ENCODE results near the gene ILDR2. TPM values are rescaled to one million over a fixed set of nuclear protein-coding genes. Genes with fewer than 3 reads are reported as not detected.

Gene ILDR2
- total RNA-seq = 10 to 100 TPM; 10.2 to 14.6 TPM

GRCh38 chr1:166975361-166976129, at the start of gene ILDR2:
ILDR2 (minus strand) TSS chr1:166975540; CDS start chr1:166975268, 272 bp downstream.
- peaks cover 0 to 9% of the 10 kb centered on the region in 2 donors for H3K36me3 Mint-ChIP-seq
- no peaks in the 10 kb centered on the region for H3K9me3 Mint-ChIP-seq
- H3K27ac Mint-ChIP-seq = peak within 1 kb of the TSS; percentile 57 to 85
- ATAC-seq (peak; percentile 74 to 83), DNase-seq (ENCODE audit: low spot score in 2 of 2) (peak; percentile 56 to 64)

DNA sequence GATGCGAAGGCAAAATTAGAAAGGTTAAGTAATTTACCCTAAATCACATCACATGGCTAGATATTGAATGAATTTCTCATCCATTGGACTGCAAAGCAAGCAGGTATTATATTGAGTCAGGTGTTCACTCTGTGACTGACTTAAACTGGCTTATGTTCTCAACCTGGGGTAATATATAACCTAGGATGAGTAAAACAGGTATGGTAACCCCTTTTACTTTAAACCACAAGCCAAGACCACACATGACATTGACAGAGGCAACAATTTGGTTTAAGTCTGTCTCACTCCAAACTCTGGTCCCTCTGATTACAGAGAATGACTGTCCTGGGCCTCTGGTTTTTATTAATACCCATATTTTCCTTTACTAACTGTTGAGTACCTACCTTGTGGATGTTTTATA, 47.0 kb upstream of the ILDR2 start:
- DNase-seq (ENCODE audit: low spot score in 2 of 2) (no peak), ATAC-seq (peak in 1 of 2 donors; percentile 63)
- peaks cover 0 to 3% of the 10 kb centered on the region in 2 donors for H3K9me3 Mint-ChIP-seq
- no peak overlapping the region for H3K27ac Mint-ChIP-seq
- H3K36me3 Mint-ChIP-seq = no peaks in the 10 kb centered on the region

DNA sequence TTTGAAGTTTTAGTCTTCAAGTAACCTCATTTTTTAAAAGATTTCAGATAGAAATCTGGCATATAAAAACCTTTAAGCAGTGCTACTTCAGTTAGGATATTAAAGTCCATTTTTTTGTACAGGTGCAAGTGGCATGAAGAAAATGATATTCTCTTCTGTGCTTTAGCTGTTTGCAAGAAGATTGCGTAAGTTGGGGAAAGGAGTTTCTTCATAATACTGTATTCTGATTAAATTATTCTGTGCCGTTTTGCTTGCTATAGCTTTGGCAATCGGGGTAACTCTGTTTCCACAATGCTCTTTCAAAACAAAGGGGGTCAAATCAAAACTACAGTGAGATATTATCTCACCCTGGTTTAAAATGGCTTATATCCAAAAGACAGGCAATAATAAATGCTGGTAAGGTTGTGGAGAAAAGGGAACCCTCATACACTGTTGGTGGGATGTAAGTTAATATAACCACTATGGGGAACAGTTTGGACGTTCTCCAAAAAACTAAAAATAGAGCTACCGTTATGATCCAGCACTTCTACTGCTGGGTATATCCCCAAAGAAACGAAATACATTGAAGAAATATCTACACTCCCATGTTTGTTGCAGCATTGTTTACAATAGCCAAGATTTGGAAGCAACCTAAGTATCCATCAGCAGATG, 40.9 kb upstream of the ILDR2 start:
- DNase-seq (ENCODE audit: low spot score in 2 of 2) (no peak), ATAC-seq (no peak)
- H3K36me3 Mint-ChIP-seq = no peaks in the 10 kb centered on the region
- H3K9me3 Mint-ChIP-seq = no peaks in the 10 kb centered on the region
- no peak overlapping the region for H3K27ac Mint-ChIP-seq

DNA sequence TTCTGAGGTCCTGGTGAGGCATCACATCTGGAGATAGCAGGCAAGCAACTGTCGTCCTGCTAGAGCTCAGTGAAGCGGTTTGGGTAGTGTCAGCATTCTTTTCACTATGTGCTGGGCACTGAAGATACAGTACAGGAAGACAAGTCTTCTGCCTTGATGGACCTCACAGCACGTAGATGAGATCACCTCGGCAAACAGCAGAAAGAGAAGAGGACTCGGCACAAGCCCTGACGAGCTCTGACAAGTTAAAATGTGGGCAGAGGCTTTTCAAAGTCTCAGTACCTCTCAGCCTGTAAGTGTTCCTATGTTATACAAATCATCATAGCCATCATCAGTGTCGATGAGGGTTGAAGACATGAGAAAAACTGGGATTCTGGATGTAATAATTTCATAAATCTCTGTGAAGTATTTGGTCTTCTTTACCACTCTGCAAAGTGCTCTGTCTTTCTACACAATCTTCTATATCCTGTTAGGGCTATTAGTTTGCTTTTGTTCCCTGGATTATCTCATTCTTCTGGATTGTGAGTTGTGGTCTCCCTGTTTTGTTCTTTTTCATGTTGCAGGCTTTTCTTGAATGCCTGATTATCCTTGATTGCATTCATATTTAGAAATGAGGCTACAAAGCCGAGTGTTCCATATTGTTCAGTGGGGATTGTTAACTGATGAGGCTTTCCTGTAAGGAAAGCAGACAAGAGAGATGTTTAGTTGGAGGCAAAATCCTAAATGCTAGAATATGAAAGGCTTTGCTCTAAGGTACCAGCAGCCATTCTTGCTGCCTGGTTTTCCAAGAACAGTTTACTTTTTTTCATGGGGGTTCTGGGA, 38.0 kb upstream of the ILDR2 start:
- H3K36me3 Mint-ChIP-seq = no peaks in the 10 kb centered on the region
- no peaks in the 10 kb centered on the region for H3K9me3 Mint-ChIP-seq
- no peak overlapping the region for H3K27ac Mint-ChIP-seq
- ATAC-seq = no peak
- no peak for DNase-seq (ENCODE audit: low spot score in 2 of 2)

DNA sequence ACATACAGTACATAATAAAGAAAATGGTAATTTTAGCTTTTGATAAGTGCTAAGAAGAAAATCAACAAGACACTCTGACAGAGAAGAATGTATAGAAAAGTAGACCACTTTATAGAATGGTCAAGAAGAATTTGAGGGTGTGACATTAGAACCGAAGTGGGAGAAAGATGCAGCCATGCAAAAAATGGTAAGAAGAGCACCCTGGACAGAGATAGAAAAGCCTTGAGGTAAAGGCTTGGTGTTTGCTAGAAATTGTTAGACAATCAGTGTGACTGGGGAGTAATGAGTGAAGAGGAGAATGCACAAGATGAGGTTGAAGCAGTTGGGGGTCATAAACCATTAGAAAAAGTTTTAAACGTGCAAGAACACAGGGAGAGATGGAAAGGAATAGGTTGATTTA, 37.2 kb upstream of the ILDR2 start:
- ATAC-seq = no peak
- Mint-ChIP-seq H3K27ac (no peak overlapping the region), H3K36me3 (no peaks in the 10 kb centered on the region), H3K9me3 (no peaks in the 10 kb centered on the region)
- DNase-seq (ENCODE audit: low spot score in 2 of 2) = no peak

DNA sequence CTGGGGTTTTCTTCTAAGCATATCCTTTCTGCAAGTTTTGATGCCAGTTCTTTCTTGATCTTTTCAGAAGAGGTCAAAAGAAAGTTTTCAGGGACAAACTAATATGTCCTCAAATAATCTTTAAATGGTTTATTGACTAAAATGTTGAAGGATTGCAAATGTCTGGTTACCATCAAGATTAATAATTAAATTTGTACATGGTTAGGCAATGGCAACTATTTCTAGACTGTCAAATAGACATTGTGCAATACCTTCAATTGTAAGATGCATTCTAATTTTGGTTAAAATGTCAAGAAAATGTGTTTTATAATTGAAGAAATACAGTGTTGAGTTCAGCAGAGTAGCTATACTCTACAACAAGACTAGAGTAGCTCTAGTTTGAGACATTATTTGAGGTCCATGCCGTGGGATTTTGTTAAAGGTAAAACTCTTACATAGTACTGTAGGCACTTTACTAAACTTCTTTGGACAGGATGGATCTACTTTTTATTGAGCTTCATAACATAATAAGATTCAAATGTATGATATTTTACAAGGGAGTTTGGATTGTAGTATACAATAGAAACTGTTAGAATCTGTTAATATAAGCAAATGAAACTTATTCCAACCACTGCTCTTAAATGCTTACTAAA, 36.3 kb upstream of the ILDR2 start:
- ATAC-seq = no peak
- Mint-ChIP-seq H3K27ac (no peak overlapping the region), H3K9me3 (no peaks in the 10 kb centered on the region), H3K36me3 (no peaks in the 10 kb centered on the region)
- DNase-seq (ENCODE audit: low spot score in 2 of 2) = no peak

DNA sequence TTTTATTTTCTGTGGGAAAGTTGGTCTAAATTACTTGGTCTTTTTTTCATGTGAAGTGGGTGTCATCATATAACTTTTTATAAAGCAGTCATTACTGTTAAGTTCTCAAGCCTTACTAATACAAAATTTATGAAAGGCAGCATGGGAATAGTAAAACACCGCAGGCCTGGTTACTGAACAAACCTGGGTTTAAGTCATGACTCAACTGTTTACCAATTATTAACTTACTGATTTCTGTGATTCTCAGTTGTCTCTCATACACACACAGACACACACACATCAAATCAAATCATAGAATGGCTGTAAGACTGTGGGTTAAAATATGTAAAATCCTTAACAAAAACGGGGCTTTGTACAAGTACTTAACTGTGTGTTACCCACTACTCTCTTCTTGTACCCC, 28.4 kb upstream of the ILDR2 start:
- ATAC-seq = no peak
- H3K27ac Mint-ChIP-seq = no peak overlapping the region
- peaks cover 0 to 14% of the 10 kb centered on the region in 2 donors for H3K36me3 Mint-ChIP-seq
- no peak for DNase-seq (ENCODE audit: low spot score in 2 of 2)
- H3K9me3 Mint-ChIP-seq = peaks cover 0 to 16% of the 10 kb centered on the region in 2 donors

GRCh38 chr1:167002354-167002753, 27.0 kb upstream of the ILDR2 start:
- Mint-ChIP-seq H3K36me3 (peaks cover 0 to 14% of the 10 kb centered on the region in 2 donors), H3K9me3 (peaks cover 0 to 16% of the 10 kb centered on the region in 2 donors), H3K27ac (no peak overlapping the region)
- DNase-seq (ENCODE audit: low spot score in 2 of 2) (no peak), ATAC-seq (no peak)

- ATAC-seq (no peak), DNase-seq (ENCODE audit: low spot score in 2 of 2) (no peak)
- H3K36me3 Mint-ChIP-seq = peaks cover 0 to 14% of the 10 kb centered on the region in 2 donors
- H3K9me3 Mint-ChIP-seq = peaks cover 0 to 16% of the 10 kb centered on the region in 2 donors
- no peak overlapping the region for H3K27ac Mint-ChIP-seq
Observed at GRCh38 chr1:167000546-167000945, 25.2 kb upstream of the ILDR2 start.

DNA sequence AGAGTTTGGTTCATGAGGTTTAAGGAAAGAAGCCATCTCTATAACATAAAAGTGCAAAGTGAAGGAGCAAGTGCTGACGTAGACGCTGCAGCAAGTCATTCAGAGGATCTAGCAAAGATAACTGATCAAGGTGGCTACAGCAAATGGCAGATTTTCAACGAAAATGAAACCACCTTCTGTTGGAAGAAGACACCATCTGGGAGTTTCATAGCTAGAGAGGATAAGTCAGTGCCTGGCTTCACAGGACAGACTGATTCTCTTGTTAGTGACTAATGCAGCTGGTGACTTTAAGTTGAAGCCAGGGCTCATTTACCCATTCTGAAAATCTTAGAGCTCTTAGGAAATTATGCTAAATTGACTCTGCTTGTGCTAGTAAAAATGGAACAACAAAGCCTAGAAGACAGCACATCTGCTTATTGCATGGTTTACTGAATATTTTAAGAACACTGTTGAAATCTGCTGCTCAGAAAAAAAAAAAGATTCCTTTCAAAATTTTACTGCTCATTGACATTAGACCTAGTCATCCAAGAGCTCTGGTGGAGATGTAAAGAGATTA, 24.2 kb upstream of the ILDR2 start:
- DNase-seq (ENCODE audit: low spot score in 2 of 2) (no peak), ATAC-seq (peak; percentile 57 to 79)
- Mint-ChIP-seq H3K9me3 (peaks cover 0 to 16% of the 10 kb centered on the region in 2 donors), H3K27ac (no peak overlapping the region), H3K36me3 (peaks cover 0 to 14% of the 10 kb centered on the region in 2 donors)

- ATAC-seq = peak in 1 of 2 donors; percentile 13
- no peak overlapping the region for H3K27ac Mint-ChIP-seq
- no peak for DNase-seq (ENCODE audit: low spot score in 2 of 2)
- H3K9me3 Mint-ChIP-seq = peaks cover 0 to 16% of the 10 kb centered on the region in 2 donors
- H3K36me3 Mint-ChIP-seq = peaks cover 0 to 14% of the 10 kb centered on the region in 2 donors
Observed at GRCh38 chr1:166999075-166999474, 23.7 kb upstream of the ILDR2 start.

DNA sequence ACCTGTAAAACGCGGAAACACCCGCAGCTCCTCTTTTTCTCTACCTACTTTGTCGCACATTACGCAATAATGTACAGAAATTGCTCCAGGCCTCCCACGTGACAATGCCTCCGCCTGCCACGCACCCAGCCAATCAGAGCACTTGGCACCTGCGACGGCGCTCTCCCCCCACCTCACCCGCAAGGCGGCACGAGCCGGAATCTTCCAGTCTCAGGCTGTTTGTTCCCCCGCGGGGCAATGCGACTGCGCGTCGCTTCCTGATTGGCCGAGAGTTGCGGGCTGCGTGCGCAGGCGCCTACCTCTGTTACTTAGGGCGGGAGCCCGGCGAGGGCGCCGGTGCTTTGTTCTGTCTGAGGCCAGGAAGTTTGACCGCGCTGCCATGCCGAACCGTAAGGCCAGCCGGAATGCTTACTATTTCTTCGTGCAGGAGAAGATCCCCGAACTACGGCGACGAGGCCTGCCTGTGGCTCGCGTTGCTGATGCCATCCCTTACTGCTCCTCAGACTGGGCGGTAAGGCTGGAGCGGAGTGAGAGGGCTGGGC, 13.7 kb upstream of the ILDR2 start, which contains the start of gene MAEL:
Gene MAEL (plus strand): TSS at position 307 of the 542 bp plus-strand sequence. CDS start 73 bp downstream, at position 380.
- Mint-ChIP-seq H3K27ac (no peak within 1 kb of the TSS), H3K36me3 (no peaks in the 10 kb centered on the region), H3K9me3 (no peaks in the 10 kb centered on the region)
- ATAC-seq = no peak
- DNase-seq (ENCODE audit: low spot score in 2 of 2) = no peak

- no peak for ATAC-seq
- no peak for DNase-seq (ENCODE audit: low spot score in 2 of 2)
- Mint-ChIP-seq H3K9me3 (no peaks in the 10 kb centered on the region), H3K27ac (no peak overlapping the region), H3K36me3 (no peaks in the 10 kb centered on the region)
Observed at GRCh38 chr1:166981589-166981988, 6.2 kb upstream of the ILDR2 start.

GRCh38 chr1:166980818-166981217, 5.5 kb upstream of the ILDR2 start:
- H3K9me3 Mint-ChIP-seq = no peaks in the 10 kb centered on the region
- H3K27ac Mint-ChIP-seq = no peak overlapping the region
- ATAC-seq = no peak
- DNase-seq (ENCODE audit: low spot score in 2 of 2) = no peak
- no peaks in the 10 kb centered on the region for H3K36me3 Mint-ChIP-seq

DNA sequence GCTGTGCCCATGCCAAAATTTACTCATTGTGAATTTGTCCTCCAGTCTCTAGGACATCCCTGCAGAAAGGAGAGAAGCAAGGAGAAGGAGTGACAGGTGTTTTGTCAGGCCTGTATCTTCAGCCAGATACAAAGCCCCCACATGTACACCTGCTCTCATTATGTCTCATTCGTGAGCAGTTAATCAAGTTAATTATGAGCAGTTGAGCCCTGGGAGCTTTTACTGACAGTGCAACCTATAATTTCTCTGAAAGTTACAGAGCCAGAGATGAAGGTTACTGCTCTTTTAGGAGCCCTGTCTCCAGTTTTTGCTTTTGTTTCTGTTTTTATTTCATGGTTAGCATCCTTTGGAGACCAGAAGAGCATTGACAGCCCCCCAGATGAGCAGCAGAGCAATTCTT, 5.0 kb upstream of the ILDR2 start:
- no peak for ATAC-seq
- Mint-ChIP-seq H3K9me3 (no peaks in the 10 kb centered on the region), H3K27ac (no peak overlapping the region), H3K36me3 (no peaks in the 10 kb centered on the region)
- no peak for DNase-seq (ENCODE audit: low spot score in 2 of 2)

GRCh38 chr1:166978821-166979220, 3.5 kb upstream of the ILDR2 start:
- ATAC-seq (no peak), DNase-seq (ENCODE audit: low spot score in 2 of 2) (no peak)
- H3K27ac Mint-ChIP-seq = no peak overlapping the region
- no peaks in the 10 kb centered on the region for H3K9me3 Mint-ChIP-seq
- no peaks in the 10 kb centered on the region for H3K36me3 Mint-ChIP-seq
